Endothelial cell (in vitro differentiated cells): ENCODE data around the gene PRKG1. TPM values are rescaled to one million over a fixed set of nuclear protein-coding genes. Genes with fewer than 3 reads are reported as not detected.

Experiments used
- DNase-seq: peaks from one replicate; pipeline ENCODE4 v3.0.0; 2021; ENCODE audit warnings: low spot score
- H3K27ac Mint-ChIP-seq: one replicate; pipeline ENCODE4 v1.8.0; 2021; ENCODE audit warnings: mixed read lengths, inconsistent platforms; ENCODE audit not compliant: unreplicated experiment
- H3K27me3 Mint-ChIP-seq: one replicate; pipeline ENCODE4 v1.8.0; 2021; ENCODE audit warnings: mild to moderate bottlenecking, moderate library complexity, mixed read lengths, inconsistent platforms; ENCODE audit not compliant: unreplicated experiment
- H3K36me3 Mint-ChIP-seq: one replicate; pipeline ENCODE4 v1.8.0; 2021; ENCODE audit warnings: mild to moderate bottlenecking, low read depth, mixed read lengths, inconsistent platforms; ENCODE audit not compliant: unreplicated experiment
- H3K4me1 Mint-ChIP-seq: one replicate; pipeline ENCODE4 v1.8.0; 2021; ENCODE audit warnings: mild to moderate bottlenecking, mixed read lengths, inconsistent platforms; ENCODE audit not compliant: unreplicated experiment
- H3K4me3 Mint-ChIP-seq: one replicate; pipeline ENCODE4 v1.8.0; 2021; ENCODE audit warnings: mild to moderate bottlenecking, mixed read lengths, inconsistent platforms; ENCODE audit not compliant: unreplicated experiment
- H3K9me3 Mint-ChIP-seq: one replicate; pipeline ENCODE4 v1.8.0; 2021; ENCODE audit warnings: mixed read lengths, inconsistent platforms; ENCODE audit not compliant: unreplicated experiment
- total RNA-seq: library from RNA; stranded (reverse); fragmentation: NEBNext Ultra II Directional; extraction: Animal tissue kit (Norgen Biotek cat#: 25700); gene quantifications from one replicate; pipeline ENCODE4 v1.2.1, GENCODE V29; 2021; ENCODE audit not compliant: unreplicated experiment
- TF ChIP-seq, protein P1 (sequence below): fragments of 200-600 bp; sonication (generic); IDR thresholded peaks from one replicate; pipeline ENCODE4 v1.5.0; 2021; ENCODE audit warnings: antibody characterized with exemption; ENCODE audit not compliant: unreplicated experiment

The PRKG1 gene
- total RNA-seq, 1 donor from 2014 or later, result 10.7 TPM

DNA sequence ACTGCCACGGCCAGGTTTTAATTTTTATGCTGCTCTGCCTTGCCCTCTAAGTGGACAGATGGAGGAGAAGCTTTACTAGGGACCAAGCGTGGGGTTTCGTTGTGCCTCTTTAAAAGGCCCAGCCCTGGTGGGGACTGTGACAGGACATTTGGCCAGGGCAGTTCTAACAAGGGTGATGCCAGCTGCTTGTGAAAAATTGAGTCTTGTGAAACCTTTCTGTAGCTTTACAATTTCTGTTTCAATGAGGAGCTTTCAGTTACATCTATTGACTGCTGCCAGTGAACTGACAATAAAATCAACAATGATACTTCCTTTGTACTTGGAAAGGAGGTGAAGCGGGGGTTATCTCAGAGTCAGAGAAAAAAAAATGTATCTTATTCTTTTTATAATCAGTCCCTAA lies 858.2 kb downstream of the PRKG1 start:
- no peak for DNase-seq
- Mint-ChIP-seq H3K4me1 (peaks cover 30% of the 10 kb centered on the region), H3K36me3 (no peaks in the 10 kb centered on the region), H3K4me3 (no peak overlapping the region), H3K27ac (no peak overlapping the region), H3K27me3 (no peaks in the 10 kb centered on the region), H3K9me3 (no peaks in the 10 kb centered on the region)
- TF ChIP-seq, protein P1, sequence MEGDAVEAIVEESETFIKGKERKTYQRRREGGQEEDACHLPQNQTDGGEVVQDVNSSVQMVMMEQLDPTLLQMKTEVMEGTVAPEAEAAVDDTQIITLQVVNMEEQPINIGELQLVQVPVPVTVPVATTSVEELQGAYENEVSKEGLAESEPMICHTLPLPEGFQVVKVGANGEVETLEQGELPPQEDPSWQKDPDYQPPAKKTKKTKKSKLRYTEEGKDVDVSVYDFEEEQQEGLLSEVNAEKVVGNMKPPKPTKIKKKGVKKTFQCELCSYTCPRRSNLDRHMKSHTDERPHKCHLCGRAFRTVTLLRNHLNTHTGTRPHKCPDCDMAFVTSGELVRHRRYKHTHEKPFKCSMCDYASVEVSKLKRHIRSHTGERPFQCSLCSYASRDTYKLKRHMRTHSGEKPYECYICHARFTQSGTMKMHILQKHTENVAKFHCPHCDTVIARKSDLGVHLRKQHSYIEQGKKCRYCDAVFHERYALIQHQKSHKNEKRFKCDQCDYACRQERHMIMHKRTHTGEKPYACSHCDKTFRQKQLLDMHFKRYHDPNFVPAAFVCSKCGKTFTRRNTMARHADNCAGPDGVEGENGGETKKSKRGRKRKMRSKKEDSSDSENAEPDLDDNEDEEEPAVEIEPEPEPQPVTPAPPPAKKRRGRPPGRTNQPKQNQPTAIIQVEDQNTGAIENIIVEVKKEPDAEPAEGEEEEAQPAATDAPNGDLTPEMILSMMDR, result no peak

DNA sequence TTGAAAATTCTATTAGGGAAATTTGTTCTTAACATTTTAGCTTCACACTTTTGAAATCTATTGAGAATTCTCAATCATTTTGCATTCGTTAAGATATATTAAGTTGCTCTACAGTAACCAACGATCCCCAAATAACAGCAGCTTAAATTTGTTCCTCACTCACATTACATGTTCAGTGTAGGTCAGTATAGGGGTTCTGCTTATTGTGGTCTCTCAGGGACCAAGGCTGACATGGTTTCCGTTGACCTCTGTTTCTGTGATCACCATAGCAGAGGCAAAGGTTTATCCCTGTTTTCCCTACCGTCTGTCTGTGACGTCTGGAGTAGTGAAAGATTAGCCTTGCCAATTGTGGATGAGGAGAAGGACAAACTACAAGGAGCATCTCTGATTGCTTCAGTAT lies 860.1 kb downstream of the PRKG1 start:
- TF ChIP-seq, protein P1, result no peak
- no peak for DNase-seq
- Mint-ChIP-seq H3K4me1 (peaks cover 15% of the 10 kb centered on the region), H3K36me3 (no peaks in the 10 kb centered on the region), H3K27ac (no peak overlapping the region), H3K9me3 (no peaks in the 10 kb centered on the region), H3K27me3 (no peaks in the 10 kb centered on the region), H3K4me3 (no peak overlapping the region)

DNA sequence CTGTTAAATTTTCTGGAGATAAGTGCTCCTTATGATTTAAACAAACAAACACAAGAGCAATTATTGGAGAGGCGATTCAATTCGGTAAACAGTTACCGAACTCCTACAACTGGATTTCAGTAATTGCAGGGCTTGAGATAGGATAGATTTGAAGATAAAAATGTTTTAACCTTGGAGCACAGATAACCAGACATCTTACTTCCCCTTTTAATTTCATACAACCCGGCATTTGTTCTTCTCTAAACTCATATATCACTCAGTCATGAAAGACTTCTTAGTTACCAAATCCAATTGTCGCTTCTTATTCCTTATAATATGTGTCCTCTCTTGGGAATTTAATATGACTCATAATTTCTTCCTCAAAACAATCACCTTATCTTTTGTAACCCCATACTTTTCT lies 861.1 kb downstream of the PRKG1 start:
- no peaks in the 10 kb centered on the region for H3K27me3 Mint-ChIP-seq
- TF ChIP-seq, protein P1, result no peak
- H3K4me1 Mint-ChIP-seq, result peaks cover 10% of the 10 kb centered on the region
- no peaks in the 10 kb centered on the region for H3K36me3 Mint-ChIP-seq
- H3K27ac Mint-ChIP-seq, result no peak overlapping the region
- H3K9me3 Mint-ChIP-seq, result no peaks in the 10 kb centered on the region
- H3K4me3 Mint-ChIP-seq, result no peak overlapping the region
- DNase-seq, result no peak

DNA sequence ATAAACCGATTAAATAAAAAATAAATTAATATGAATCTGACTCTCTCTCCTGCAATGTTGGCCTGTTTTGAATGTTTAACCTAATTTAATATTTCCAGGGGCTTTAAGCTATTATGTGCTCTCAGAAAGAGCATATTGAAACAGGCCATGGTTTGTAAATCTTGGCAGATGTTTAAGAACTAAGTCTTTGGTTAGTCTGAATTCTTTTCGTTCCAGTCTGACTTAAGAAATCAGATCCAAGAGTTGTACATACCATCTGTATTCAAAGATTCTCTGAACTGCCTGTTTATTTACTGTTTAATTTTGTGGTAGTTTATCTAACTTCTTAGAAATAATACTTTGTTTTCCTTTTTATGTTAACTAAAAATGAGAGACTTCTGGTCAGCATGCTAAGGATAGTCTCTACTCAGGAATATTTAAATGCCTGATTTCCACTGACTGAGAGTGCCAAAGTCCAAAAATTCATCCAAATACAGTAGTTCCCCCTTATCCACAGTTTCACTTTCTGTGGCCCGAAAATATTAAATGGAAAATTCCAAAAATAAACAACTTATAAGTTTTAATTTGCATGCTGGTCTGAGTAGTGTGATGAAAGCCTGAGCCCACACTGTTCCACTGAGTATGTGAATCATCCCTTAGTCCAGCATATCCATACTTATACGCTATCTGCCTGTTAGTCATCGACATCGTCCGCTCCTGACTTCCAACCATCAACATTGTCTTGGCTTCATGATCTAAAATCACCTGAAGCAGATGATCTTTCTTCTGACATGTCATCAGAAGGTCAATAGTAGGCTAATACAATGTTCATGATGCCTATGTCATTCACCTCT lies 863.2 kb downstream of the PRKG1 start:
- Mint-ChIP-seq H3K36me3 (no peaks in the 10 kb centered on the region), H3K4me1 (peaks cover 7% of the 10 kb centered on the region), H3K4me3 (no peak overlapping the region), H3K27me3 (no peaks in the 10 kb centered on the region), H3K9me3 (no peaks in the 10 kb centered on the region), H3K27ac (no peak overlapping the region)
- TF ChIP-seq, protein P1, result no peak
- DNase-seq, result no peak

DNA sequence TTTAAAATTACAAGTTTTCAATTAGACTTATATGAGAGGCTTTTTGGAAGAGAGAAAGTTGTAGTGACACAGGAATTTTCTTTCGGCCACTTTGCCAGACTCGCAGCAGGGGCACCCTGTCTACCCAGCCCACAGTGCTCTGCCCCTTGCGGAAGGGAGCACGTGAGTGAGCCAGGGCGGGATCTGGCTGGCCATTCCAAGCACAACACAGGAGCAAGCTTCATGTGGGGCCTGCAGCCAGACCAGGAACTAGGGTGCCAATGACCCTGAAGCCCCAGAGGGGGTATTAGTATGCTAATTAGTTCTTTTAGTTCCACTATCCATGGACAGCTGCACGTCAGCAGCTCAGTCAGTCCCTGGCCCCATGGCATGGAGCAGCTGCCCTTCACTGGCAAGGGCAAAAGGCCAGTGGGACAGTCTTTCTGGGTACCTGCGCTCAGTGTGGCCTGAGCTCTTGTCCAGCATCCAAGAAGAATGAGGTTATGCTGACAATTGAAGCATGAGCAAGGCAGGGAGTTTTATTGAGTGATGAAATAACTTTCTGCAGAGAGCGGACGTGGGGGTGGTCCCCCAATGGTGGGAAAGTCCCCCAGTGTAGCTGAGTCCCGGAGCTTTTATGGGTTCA lies 876.2 kb downstream of the PRKG1 start:
- H3K4me1 Mint-ChIP-seq, result no peaks in the 10 kb centered on the region
- DNase-seq, result no peak
- H3K27me3 Mint-ChIP-seq, result no peaks in the 10 kb centered on the region
- H3K4me3 Mint-ChIP-seq, result no peak overlapping the region
- TF ChIP-seq, protein P1, result no peak
- H3K9me3 Mint-ChIP-seq, result no peaks in the 10 kb centered on the region
- no peaks in the 10 kb centered on the region for H3K36me3 Mint-ChIP-seq
- H3K27ac Mint-ChIP-seq, result no peak overlapping the region
